Adipocyte (in vitro differentiated cells): Measurements from ENCODE around the gene FKBP5.
"Not testable (repeated sequence)": the region's sequence is repeated elsewhere in the genome, so short reads cannot be mapped to it uniquely, and the experiment has no call there.

Experiments used
- DNase-seq: peaks from one replicate; pipeline ENCODE4 v3.0.0-alpha.2; 2015; ENCODE audit warnings: low read depth
- H3K27me3 ChIP-seq: replicated peaks from 2 replicates; pipeline ENCODE4 v1.7.0; 2013; ENCODE audit warnings: mild to moderate bottlenecking, low read length, moderate library complexity; ENCODE audit not compliant: control insufficient read depth, insufficient read depth
- H3K36me3 ChIP-seq: 2 replicates; pipeline ENCODE4 v1.7.0; 2013; ENCODE audit warnings: low read length, mild to moderate bottlenecking, moderate library complexity; ENCODE audit not compliant: control insufficient read depth, insufficient read depth, severe bottlenecking
- H3K4me1 ChIP-seq: 2 replicates; pipeline ENCODE4 v1.7.0; 2013; ENCODE audit warnings: mild to moderate bottlenecking, low read length, moderate library complexity; ENCODE audit not compliant: control insufficient read depth, insufficient read depth
- H3K4me3 ChIP-seq: 2 replicates; pipeline ENCODE4 v1.7.0; 2013; ENCODE audit warnings: mild to moderate bottlenecking, low read length, moderate library complexity
- H3K9ac ChIP-seq: 2 replicates; pipeline ENCODE4 v1.7.0; 2013; ENCODE audit warnings: mild to moderate bottlenecking, low read length, moderate library complexity
- H3K9me3 ChIP-seq: 2 replicates; pipeline ENCODE4 v1.7.0; 2013; ENCODE audit warnings: mild to moderate bottlenecking, low read length, moderate library complexity; ENCODE audit not compliant: control insufficient read depth

FKBP5 gene

GRCh38 chr6:35573495-35574110 is 115.1 kb downstream of the FKBP5 start:
- H3K9ac ChIP-seq = no peak overlapping the region
- no peak for DNase-seq
- H3K4me1 ChIP-seq = peaks cover 30% of the 10 kb centered on the region
- H3K4me3 ChIP-seq = no peak overlapping the region
- no peaks in the 10 kb centered on the region for H3K9me3 ChIP-seq
- H3K36me3 ChIP-seq = peaks cover 77% of the 10 kb centered on the region
- no peaks in the 10 kb centered on the region for H3K27me3 ChIP-seq

GRCh38 chr6:35570885-35571330 is 117.8 kb downstream of the FKBP5 start:
- peaks cover 10% of the 10 kb centered on the region for H3K9me3 ChIP-seq
- H3K9ac ChIP-seq, H3K27me3 ChIP-seq, H3K4me3 ChIP-seq, DNase-seq: not testable (repeated sequence)
- peaks cover 30% of the 10 kb centered on the region for H3K4me1 ChIP-seq
- peaks cover 51% of the 10 kb centered on the region for H3K36me3 ChIP-seq

- Histone ChIP-seq H3K4me1 (peaks cover 21% of the 10 kb centered on the region), H3K9me3 (peaks cover 10% of the 10 kb centered on the region), H3K9ac (no peak overlapping the region), H3K27me3 (peaks cover 5% of the 10 kb centered on the region), H3K36me3 (peaks cover 32% of the 10 kb centered on the region), H3K4me3 (no peak overlapping the region)
- no peak for DNase-seq
Observed at GRCh38 chr6:35569011-35569461, 119.7 kb downstream of the FKBP5 start.

GRCh38 chr6:35566794-35567193 is 121.9 kb downstream of the FKBP5 start:
- no peak overlapping the region for H3K4me3 ChIP-seq
- peaks cover 10% of the 10 kb centered on the region for H3K9me3 ChIP-seq
- H3K4me1 ChIP-seq = peaks cover 4% of the 10 kb centered on the region
- H3K9ac ChIP-seq = no peak overlapping the region
- peaks cover 10% of the 10 kb centered on the region for H3K36me3 ChIP-seq
- no peak for DNase-seq
- H3K27me3 ChIP-seq = peaks cover 10% of the 10 kb centered on the region

GRCh38 chr6:35564733-35565132 is 124.0 kb downstream of the FKBP5 start:
- no peak overlapping the region for H3K9ac ChIP-seq
- no peak for DNase-seq
- no peaks in the 10 kb centered on the region for H3K36me3 ChIP-seq
- H3K4me1 ChIP-seq = no peaks in the 10 kb centered on the region
- H3K9me3 ChIP-seq = peaks cover 10% of the 10 kb centered on the region
- H3K4me3 ChIP-seq = no peak overlapping the region
- peaks cover 10% of the 10 kb centered on the region for H3K27me3 ChIP-seq

GRCh38 chr6:35562060-35562459 is 126.7 kb downstream of the FKBP5 start:
- Histone ChIP-seq H3K9ac (no peak overlapping the region), H3K9me3 (peaks cover 8% of the 10 kb centered on the region), H3K4me3 (no peak overlapping the region), H3K4me1 (no peaks in the 10 kb centered on the region), H3K27me3 (peaks cover 13% of the 10 kb centered on the region), H3K36me3 (no peaks in the 10 kb centered on the region)
- DNase-seq = no peak

- Histone ChIP-seq H3K4me1 (no peaks in the 10 kb centered on the region), H3K9me3 (no peaks in the 10 kb centered on the region), H3K27me3 (peaks cover 13% of the 10 kb centered on the region), H3K9ac (no peak overlapping the region), H3K36me3 (no peaks in the 10 kb centered on the region), H3K4me3 (no peak overlapping the region)
- no peak for DNase-seq
Observed at GRCh38 chr6:35561113-35561512, 127.6 kb downstream of the FKBP5 start.

- H3K36me3 ChIP-seq = no peaks in the 10 kb centered on the region
- H3K27me3 ChIP-seq = peaks cover 10% of the 10 kb centered on the region
- H3K9me3 ChIP-seq = no peaks in the 10 kb centered on the region
- H3K4me3 ChIP-seq = no peak overlapping the region
- H3K4me1 ChIP-seq = no peaks in the 10 kb centered on the region
- DNase-seq = no peak
- no peak overlapping the region for H3K9ac ChIP-seq
Observed at GRCh38 chr6:35558571-35558970, 130.1 kb downstream of the FKBP5 start.

GRCh38 chr6:35557239-35557638 is 131.5 kb downstream of the FKBP5 start:
- no peak overlapping the region for H3K4me3 ChIP-seq
- no peak for DNase-seq
- H3K36me3 ChIP-seq = no peaks in the 10 kb centered on the region
- H3K4me1 ChIP-seq = no peaks in the 10 kb centered on the region
- peaks cover 13% of the 10 kb centered on the region for H3K27me3 ChIP-seq
- H3K9ac ChIP-seq = no peak overlapping the region
- peaks cover 4% of the 10 kb centered on the region for H3K9me3 ChIP-seq

GRCh38 chr6:35554811-35555210 is 133.9 kb downstream of the FKBP5 start:
- Histone ChIP-seq H3K9me3 (peaks cover 14% of the 10 kb centered on the region), H3K9ac (no peak overlapping the region)

GRCh38 chr6:35553315-35553714 is 135.4 kb downstream of the FKBP5 start:
- Histone ChIP-seq H3K27me3 (peaks cover 18% of the 10 kb centered on the region), H3K4me1 (no peaks in the 10 kb centered on the region), H3K9ac (no peak overlapping the region), H3K4me3 (no peak overlapping the region), H3K9me3 (peaks cover 14% of the 10 kb centered on the region), H3K36me3 (no peaks in the 10 kb centered on the region)
- DNase-seq = no peak

More at GRCh38 chr6:35554811-35555210, 133.9 kb downstream of the FKBP5 start:
- Histone ChIP-seq H3K27me3 (peaks cover 17% of the 10 kb centered on the region), H3K4me1 (no peaks in the 10 kb centered on the region), H3K4me3 (no peak overlapping the region), H3K36me3 (no peaks in the 10 kb centered on the region)
- no peak for DNase-seq
